Mesendoderm (in vitro differentiated cells): ENCODE data around the gene WDR76.
A peak's percentile ranks its signal among the peaks of the same experiment; 100 is the strongest.
"Not testable (repeated sequence)": the region's sequence is repeated elsewhere in the genome, so short reads cannot be mapped to it uniquely, and the experiment has no call there.

ENCODE experiments used
- DNase-seq: peaks from one replicate; pipeline ENCODE4 v3.0.0; 2013
- H2AK5ac ChIP-seq: 2 replicates; pipeline ENCODE4 v1.6.1; 2013; ENCODE audit warnings: low read length, inconsistent platforms
- H2BK120ac ChIP-seq: 2 replicates; pipeline ENCODE4 v1.6.1; 2013; ENCODE audit warnings: low read depth, mild to moderate bottlenecking, low read length, moderate library complexity, mixed read lengths
- H2BK15ac ChIP-seq: replicated peaks from 2 replicates; pipeline ENCODE4 v1.6.1; 2013; ENCODE audit warnings: low read depth, mild to moderate bottlenecking, moderate library complexity
- H2BK5ac ChIP-seq: 2 replicates; pipeline ENCODE4 v1.6.1; 2013; ENCODE audit warnings: low read length, inconsistent platforms
- H3K18ac ChIP-seq: 2 replicates; pipeline ENCODE4 v1.6.1; 2013; ENCODE audit warnings: mild to moderate bottlenecking, low read length, mixed read lengths
- H3K23ac ChIP-seq: one replicate; pipeline ENCODE4 v1.6.1; 2013; ENCODE audit warnings: low read length
- H3K27ac ChIP-seq: 2 replicates; pipeline ENCODE4 v1.5.1; 2013; ENCODE audit warnings: low read depth, mild to moderate bottlenecking, inconsistent platforms, low read length, moderate library complexity
- H3K27me3 ChIP-seq: 2 replicates; pipeline ENCODE4 v1.6.1; 2013; ENCODE audit warnings: low read length, control low read depth, mild to moderate bottlenecking, inconsistent platforms; ENCODE audit not compliant: insufficient read depth, poor library complexity
- H3K36me3 ChIP-seq: 2 replicates; pipeline ENCODE4 v1.6.1; 2013; ENCODE audit warnings: low read length, inconsistent platforms; ENCODE audit not compliant: control insufficient read depth, insufficient read depth
- H3K4ac ChIP-seq: one replicate; pipeline ENCODE4 v1.6.1; 2013; ENCODE audit warnings: low read depth, mild to moderate bottlenecking, low read length, moderate library complexity
- H3K4me1 ChIP-seq: 2 replicates; pipeline ENCODE4 v1.6.1; 2013; ENCODE audit warnings: low read depth, low read length, inconsistent platforms; ENCODE audit not compliant: control insufficient read depth
- H3K4me2 ChIP-seq: 2 replicates; pipeline ENCODE4 v1.6.1; 2013; ENCODE audit warnings: low read length
- H3K4me3 ChIP-seq: 2 replicates; pipeline ENCODE4 v1.5.1; 2013; ENCODE audit warnings: mild to moderate bottlenecking, low read length
- H3K56ac ChIP-seq: one replicate; pipeline ENCODE4 v1.6.1; 2013; ENCODE audit warnings: low read length
- H3K79me1 ChIP-seq: 2 replicates; pipeline ENCODE4 v1.6.1; 2013; ENCODE audit warnings: low read length, inconsistent platforms
- H3K79me2 ChIP-seq: 2 replicates; pipeline ENCODE4 v1.6.1; 2013; ENCODE audit warnings: mild to moderate bottlenecking, low read length; ENCODE audit not compliant: control insufficient read depth, insufficient read depth
- H3K9ac ChIP-seq: 2 replicates; pipeline ENCODE4 v1.6.1; 2013; ENCODE audit warnings: low read length, inconsistent platforms
- H4K5ac ChIP-seq: one replicate; pipeline ENCODE4 v1.6.1; 2013; ENCODE audit warnings: low read length
- H4K8ac ChIP-seq: one replicate; pipeline ENCODE4 v1.6.1; 2013; ENCODE audit warnings: low read depth, mild to moderate bottlenecking, control low read depth, low read length, moderate library complexity
- WGBS: extraction: QIAGEN DNeasy Blood & Tissue Kit; methylation state at CpG from one replicate; pipeline ENCODE4 v1.1.7; 2013; ENCODE audit warnings: low lambda C conversion rate, missing lambda C conversion rate; ENCODE audit not compliant: insufficient coverage; ENCODE audit errors: extremely low coverage; 5-methylcytosine and 5-hydroxymethylcytosine counted together

Gene WDR76

DNA sequence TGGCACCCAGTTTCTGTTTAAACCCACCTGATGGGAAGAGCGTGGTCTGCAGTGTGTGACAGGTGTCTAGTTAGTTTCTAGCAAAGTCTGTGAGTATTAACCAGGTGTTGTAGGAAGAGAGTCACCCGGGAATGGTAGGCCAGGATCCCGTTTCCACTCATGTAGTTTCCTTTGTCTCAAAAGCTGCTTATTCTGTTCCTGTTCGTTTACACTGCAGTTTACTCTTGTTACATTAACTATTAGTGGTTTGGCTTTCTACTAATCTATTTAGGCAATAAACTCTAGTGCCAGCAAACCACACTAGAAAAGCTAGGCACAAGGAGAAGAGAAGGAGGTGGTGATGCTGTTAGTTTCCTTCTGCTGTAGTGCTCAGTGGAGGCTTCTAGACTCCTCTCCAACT is 32.7 kb downstream of the WDR76 start:
- H3K27ac ChIP-seq = no peak overlapping the region
- no peaks in the 10 kb centered on the region for H3K79me2 ChIP-seq
- H3K4ac ChIP-seq = no peak overlapping the region
- no peak for DNase-seq
- H3K4me1 ChIP-seq = no peaks in the 10 kb centered on the region
- no peak overlapping the region for H2BK5ac ChIP-seq
- no peak overlapping the region for H3K23ac ChIP-seq
- H4K8ac ChIP-seq = no peak overlapping the region
- H2AK5ac ChIP-seq = no peak overlapping the region
- H3K4me2 ChIP-seq = no peak overlapping the region
- H3K56ac ChIP-seq = no peak overlapping the region
- H2BK15ac ChIP-seq = no peak overlapping the region
- WGBS = no CpG with 5 or more reads among the region's 4 CpGs
- H3K79me1 ChIP-seq = no peaks in the 10 kb centered on the region
- no peaks in the 10 kb centered on the region for H3K36me3 ChIP-seq
- no peak overlapping the region for H2BK120ac ChIP-seq
- no peak overlapping the region for H3K9ac ChIP-seq
- H3K4me3 ChIP-seq = no peak overlapping the region
- H3K18ac ChIP-seq = no peak overlapping the region
- H3K27me3 ChIP-seq = no peaks in the 10 kb centered on the region
- no peak overlapping the region for H4K5ac ChIP-seq

DNA sequence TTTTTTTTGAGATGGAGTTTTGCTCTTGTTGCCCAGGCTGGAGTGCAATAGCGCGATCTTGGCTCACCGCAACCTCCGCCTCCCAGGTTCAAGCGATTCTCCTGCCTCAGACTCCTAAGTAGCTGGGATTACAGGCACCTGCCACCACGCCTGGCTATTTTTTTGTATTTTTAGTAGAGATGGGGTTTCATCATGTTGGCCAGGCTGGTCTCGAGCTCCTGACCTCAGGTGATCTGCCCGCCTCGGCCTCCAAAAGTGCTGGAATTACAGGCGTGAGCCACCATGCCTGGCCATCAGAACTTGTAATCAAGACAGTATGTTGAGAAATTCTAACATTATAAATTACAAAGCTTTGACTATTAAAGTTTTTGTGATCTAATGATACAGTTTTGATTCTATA is 39.8 kb downstream of the WDR76 start:
- H2AK5ac ChIP-seq, H3K4ac ChIP-seq, H2BK5ac ChIP-seq, H3K4me1 ChIP-seq, H3K27me3 ChIP-seq, H4K8ac ChIP-seq, DNase-seq, H3K36me3 ChIP-seq, H3K18ac ChIP-seq, H3K4me2 ChIP-seq, H3K9ac ChIP-seq, H3K79me1 ChIP-seq, H3K79me2 ChIP-seq, H3K4me3 ChIP-seq, H2BK15ac ChIP-seq, H4K5ac ChIP-seq, H3K27ac ChIP-seq, H3K56ac ChIP-seq, H3K23ac ChIP-seq, H2BK120ac ChIP-seq: not testable (repeated sequence)
- WGBS = no CpG with 5 or more reads among the region's 10 CpGs

DNA sequence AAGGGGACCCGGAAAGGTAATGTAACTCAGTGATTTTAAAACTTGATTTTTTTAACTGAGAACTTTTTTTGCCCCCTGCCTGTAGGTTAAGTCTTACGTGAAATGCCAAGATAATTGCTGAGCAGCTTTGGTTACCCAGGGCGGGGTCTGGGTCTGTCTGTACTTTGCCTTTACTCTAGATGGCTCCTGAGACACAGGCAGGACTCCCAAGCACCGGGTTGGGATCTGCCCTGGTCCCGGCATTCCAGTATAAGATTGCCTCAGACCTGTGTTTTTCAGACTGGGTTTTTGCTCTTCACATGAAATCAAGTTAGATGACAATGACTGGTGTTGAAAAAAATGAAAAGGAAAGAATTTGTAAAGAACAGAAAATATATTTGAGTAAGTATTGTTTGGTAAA is 40.3 kb downstream of the WDR76 start:
- H2AK5ac ChIP-seq = no peak overlapping the region
- no peak overlapping the region for H4K8ac ChIP-seq
- H3K27ac ChIP-seq = no peak overlapping the region
- H3K4me1 ChIP-seq = no peaks in the 10 kb centered on the region
- H3K56ac ChIP-seq = no peak overlapping the region
- H3K18ac ChIP-seq = no peak overlapping the region
- H3K4ac ChIP-seq = no peak overlapping the region
- H2BK5ac ChIP-seq = no peak overlapping the region
- H3K9ac ChIP-seq = no peak overlapping the region
- no peak overlapping the region for H2BK120ac ChIP-seq
- DNase-seq = no peak
- H3K4me3 ChIP-seq = no peak overlapping the region
- H2BK15ac ChIP-seq = no peak overlapping the region
- no peaks in the 10 kb centered on the region for H3K79me2 ChIP-seq
- H3K79me1 ChIP-seq = no peaks in the 10 kb centered on the region
- no peaks in the 10 kb centered on the region for H3K27me3 ChIP-seq
- no CpG with 5 or more reads among the region's 5 CpGs for WGBS
- H3K36me3 ChIP-seq = no peaks in the 10 kb centered on the region
- H4K5ac ChIP-seq = no peak overlapping the region
- no peak overlapping the region for H3K23ac ChIP-seq
- no peak overlapping the region for H3K4me2 ChIP-seq

DNA sequence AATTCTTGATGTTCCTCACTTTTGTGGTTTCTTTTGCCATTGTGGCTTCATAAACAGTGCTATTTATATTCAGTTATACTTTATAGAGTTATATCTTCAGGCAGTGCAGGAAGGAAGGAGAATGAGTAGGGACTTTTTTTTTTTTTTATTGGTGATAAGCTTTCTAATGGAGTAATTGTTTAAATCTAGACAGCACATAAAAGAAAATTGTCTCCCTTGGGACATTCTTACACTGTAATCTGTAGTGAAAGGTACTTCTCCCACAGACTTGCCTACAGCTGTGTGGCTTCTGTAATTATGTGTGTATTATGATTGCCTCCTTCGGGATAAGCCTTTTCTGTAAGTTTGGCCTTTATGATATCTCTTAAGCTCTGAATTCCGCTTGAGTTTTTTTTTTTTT is 41.6 kb downstream of the WDR76 start:
- Histone ChIP-seq H3K4ac (no peak overlapping the region), H3K27me3 (no peaks in the 10 kb centered on the region), H3K79me1 (no peaks in the 10 kb centered on the region), H3K36me3 (no peaks in the 10 kb centered on the region), H3K18ac (no peak overlapping the region), H2BK5ac (no peak overlapping the region), H4K5ac (no peak overlapping the region), H2BK120ac (no peak overlapping the region), H3K9ac (no peak overlapping the region), H3K79me2 (no peaks in the 10 kb centered on the region), H4K8ac (no peak overlapping the region), H3K4me2 (no peak overlapping the region), H3K23ac (no peak overlapping the region), H3K56ac (no peak overlapping the region), H3K27ac (no peak overlapping the region), H3K4me1 (no peaks in the 10 kb centered on the region), H2BK15ac (no peak overlapping the region), H2AK5ac (no peak overlapping the region), H3K4me3 (no peak overlapping the region)
- WGBS = no CpG with 5 or more reads among the region's 2 CpGs
- no peak for DNase-seq

DNA sequence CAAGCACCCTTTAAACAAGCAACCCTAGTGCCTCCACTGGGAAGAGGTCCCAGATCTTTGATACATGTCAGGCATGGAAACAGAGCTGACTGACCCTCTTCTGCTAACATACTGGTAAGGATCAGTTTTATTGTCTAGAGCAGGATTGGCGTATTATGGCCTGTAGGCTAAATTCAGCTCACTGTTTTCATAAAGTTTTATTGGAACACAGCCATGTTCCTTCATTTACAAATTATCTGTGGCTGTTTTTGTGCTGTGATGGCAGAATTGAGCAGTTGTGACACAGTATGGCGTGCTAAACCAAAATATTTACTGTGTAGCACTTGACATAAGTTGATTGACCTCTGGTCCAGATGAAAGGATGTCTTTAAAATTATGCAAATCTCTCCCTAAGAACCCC is 45.0 kb downstream of the WDR76 start:
- no peaks in the 10 kb centered on the region for H3K79me1 ChIP-seq
- no peak overlapping the region for H3K18ac ChIP-seq
- no CpG with 5 or more reads among the region's 2 CpGs for WGBS
- no peak for DNase-seq
- no peak overlapping the region for H2AK5ac ChIP-seq
- H3K23ac ChIP-seq = no peak overlapping the region
- H2BK120ac ChIP-seq = no peak overlapping the region
- H3K27ac ChIP-seq = no peak overlapping the region
- H3K4me1 ChIP-seq = no peaks in the 10 kb centered on the region
- H3K4me2 ChIP-seq = no peak overlapping the region
- no peak overlapping the region for H2BK15ac ChIP-seq
- no peak overlapping the region for H3K4ac ChIP-seq
- H3K4me3 ChIP-seq = no peak overlapping the region
- H3K27me3 ChIP-seq = no peaks in the 10 kb centered on the region
- no peak overlapping the region for H3K56ac ChIP-seq
- no peak overlapping the region for H3K9ac ChIP-seq
- no peak overlapping the region for H4K8ac ChIP-seq
- no peaks in the 10 kb centered on the region for H3K36me3 ChIP-seq
- no peak overlapping the region for H2BK5ac ChIP-seq
- no peaks in the 10 kb centered on the region for H3K79me2 ChIP-seq
- H4K5ac ChIP-seq = no peak overlapping the region

DNA sequence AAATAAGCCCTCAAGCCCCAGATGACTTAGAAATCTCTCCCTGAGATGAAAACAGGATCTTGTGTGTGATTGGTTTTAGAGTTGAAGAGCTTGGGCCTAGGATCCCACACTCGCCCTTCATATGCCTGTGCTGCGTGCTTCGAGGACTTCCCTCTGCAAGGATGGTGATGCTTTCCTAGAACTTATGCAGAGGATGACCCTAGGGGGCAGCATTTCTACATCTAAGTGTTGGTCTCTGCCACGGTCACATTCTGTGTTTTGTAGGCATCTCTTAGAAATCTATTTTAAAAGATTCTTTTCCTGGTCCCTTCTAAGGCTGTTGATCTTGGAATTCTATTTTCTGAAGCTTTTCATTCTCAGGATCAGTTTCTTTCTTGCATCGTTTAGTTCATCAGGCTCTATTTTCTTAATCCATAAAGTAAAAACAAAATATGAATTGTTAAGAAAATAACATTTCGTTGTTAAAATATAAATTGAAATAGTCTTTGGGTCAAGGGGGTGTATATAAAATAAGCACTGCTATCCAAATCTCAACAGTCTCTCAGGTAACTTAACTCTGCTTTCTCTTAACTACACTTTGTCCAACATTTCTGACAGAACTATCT is 45.7 kb downstream of the WDR76 start:
- Histone ChIP-seq H3K4me1 (no peaks in the 10 kb centered on the region), H3K23ac (no peak overlapping the region), H3K79me2 (no peaks in the 10 kb centered on the region), H2BK15ac (no peak overlapping the region), H3K56ac (no peak overlapping the region), H3K27ac (no peak overlapping the region), H3K4me3 (no peak overlapping the region), H2BK120ac (no peak overlapping the region), H3K36me3 (no peaks in the 10 kb centered on the region), H3K9ac (no peak overlapping the region), H2AK5ac (no peak overlapping the region), H4K5ac (no peak overlapping the region), H3K18ac (no peak overlapping the region), H3K4ac (no peak overlapping the region), H3K4me2 (no peak overlapping the region), H3K27me3 (no peaks in the 10 kb centered on the region), H4K8ac (no peak overlapping the region), H3K79me1 (no peaks in the 10 kb centered on the region), H2BK5ac (no peak overlapping the region)
- WGBS = no CpG with 5 or more reads among the region's 6 CpGs
- DNase-seq = peak; percentile 82
